ENCODE data around the gene KRTAP12-1. TPM values are rescaled to one million over a fixed set of nuclear protein-coding genes. Genes with fewer than 3 reads are reported as not detected.

KRTAP12-1 gene, protein sequence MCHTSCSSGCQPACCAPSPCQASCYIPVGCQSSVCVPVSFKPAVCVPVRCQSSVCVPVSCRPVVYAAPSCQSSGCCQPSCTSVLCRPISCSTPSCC
- total RNA-seq (2021) = not detected in 2 replicates
- not detected for Bru-seq, nascent RNA
- not detected for BruChase-seq, experiment 1, labeled RNA remaining after a 2-hour chase
- not detected for BruChase-seq, experiment 2, labeled RNA remaining after a 6-hour chase
- long read RNA-seq = 0 reads

DNA sequence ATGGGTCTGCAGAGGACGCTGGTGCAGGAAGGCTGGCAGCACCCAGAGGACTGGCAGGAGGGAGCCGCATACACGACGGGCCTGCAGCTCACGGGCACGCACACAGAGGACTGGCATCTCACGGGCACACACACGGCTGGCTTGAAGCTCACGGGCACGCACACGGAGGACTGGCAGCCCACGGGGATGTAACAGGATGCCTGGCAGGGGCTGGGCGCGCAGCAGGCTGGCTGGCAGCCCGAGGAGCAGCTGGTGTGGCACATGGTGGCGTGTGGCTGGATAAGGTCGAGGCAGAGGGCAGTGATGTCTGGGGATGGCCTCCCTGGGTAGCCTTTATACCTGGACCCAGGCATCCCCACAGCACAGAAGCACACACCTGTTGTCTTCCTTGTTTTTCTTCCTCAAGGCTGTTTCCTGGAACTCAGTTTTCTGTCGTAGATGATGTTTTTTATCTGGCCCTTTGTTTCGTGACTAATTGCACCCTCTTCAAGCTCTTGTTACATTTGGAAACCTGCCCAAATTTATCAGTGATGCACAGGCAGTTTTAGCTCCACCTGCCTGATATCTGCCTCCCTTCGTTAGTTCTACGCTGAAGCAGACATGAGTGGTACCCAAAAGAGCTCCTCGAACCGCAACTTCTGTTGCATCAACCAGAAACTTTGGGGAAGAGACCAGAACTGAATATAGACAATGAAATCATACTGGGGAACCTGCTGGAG is at the start of gene KRTAP12-1:
KRTAP12-1 (minus strand) TSS at position 303 of the 719 bp plus-strand sequence; CDS start at position 263, 40 bp downstream.
- TF ChIP-seq, protein P1, sequence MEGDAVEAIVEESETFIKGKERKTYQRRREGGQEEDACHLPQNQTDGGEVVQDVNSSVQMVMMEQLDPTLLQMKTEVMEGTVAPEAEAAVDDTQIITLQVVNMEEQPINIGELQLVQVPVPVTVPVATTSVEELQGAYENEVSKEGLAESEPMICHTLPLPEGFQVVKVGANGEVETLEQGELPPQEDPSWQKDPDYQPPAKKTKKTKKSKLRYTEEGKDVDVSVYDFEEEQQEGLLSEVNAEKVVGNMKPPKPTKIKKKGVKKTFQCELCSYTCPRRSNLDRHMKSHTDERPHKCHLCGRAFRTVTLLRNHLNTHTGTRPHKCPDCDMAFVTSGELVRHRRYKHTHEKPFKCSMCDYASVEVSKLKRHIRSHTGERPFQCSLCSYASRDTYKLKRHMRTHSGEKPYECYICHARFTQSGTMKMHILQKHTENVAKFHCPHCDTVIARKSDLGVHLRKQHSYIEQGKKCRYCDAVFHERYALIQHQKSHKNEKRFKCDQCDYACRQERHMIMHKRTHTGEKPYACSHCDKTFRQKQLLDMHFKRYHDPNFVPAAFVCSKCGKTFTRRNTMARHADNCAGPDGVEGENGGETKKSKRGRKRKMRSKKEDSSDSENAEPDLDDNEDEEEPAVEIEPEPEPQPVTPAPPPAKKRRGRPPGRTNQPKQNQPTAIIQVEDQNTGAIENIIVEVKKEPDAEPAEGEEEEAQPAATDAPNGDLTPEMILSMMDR (conservative IDR thresholded peaks at IDR 0.05) = no peak
- no peak for TF ChIP-seq EZH2 (IDR thresholded peaks at IDR 0.05; ENCODE audit: low read depth)
- no peak within 1 kb of the TSS for H3K4me2 ChIP-seq
- no peaks in the 10 kb centered on the region for H3F3A ChIP-seq (ENCODE audit: insufficient read depth, low read depth)
- DNase-seq = no peak
- no TSS peak for BruUV-seq (replicated peaks)
- no peaks in the 10 kb centered on the region for H4K20me1 ChIP-seq (ENCODE audit: insufficient read depth)
- no peak within 1 kb of the TSS for H2AFZ ChIP-seq
- H3K9me3 ChIP-seq (ENCODE audit: insufficient read depth, low read depth) = no peaks in the 10 kb centered on the region
- H3K79me2 ChIP-seq (ENCODE audit: low read depth) = no peaks in the 10 kb centered on the region
- H3K27me3 ChIP-seq (ENCODE audit: insufficient read depth, low read depth) = peaks cover 87% of the 10 kb centered on the region
- ChIA-PET POLR2A (ENCODE audit: unreplicated experiment) (no interaction called here), CTCF (interaction anchor here (0.5 kb wide), 1 partner anchor 17 kb away, joined by 6 read pairs; no protein-coding TSS in a partner anchor)
- H3K27ac ChIP-seq = no peak within 1 kb of the TSS
- no peaks in the 10 kb centered on the region for H3K9me2 ChIP-seq (ENCODE audit: insufficient read depth)
- H3K4me1 ChIP-seq (replicated peaks; ENCODE audit: insufficient read depth) = no peaks in the 10 kb centered on the region
- H3K36me3 ChIP-seq (ENCODE audit: low read depth) = no peaks in the 10 kb centered on the region
- intact Hi-C loops (cut with micrococcal nuclease; ENCODE audit: unreplicated experiment) = no loop called here
- no peak within 1 kb of the TSS for H3K4me3 ChIP-seq

DNA sequence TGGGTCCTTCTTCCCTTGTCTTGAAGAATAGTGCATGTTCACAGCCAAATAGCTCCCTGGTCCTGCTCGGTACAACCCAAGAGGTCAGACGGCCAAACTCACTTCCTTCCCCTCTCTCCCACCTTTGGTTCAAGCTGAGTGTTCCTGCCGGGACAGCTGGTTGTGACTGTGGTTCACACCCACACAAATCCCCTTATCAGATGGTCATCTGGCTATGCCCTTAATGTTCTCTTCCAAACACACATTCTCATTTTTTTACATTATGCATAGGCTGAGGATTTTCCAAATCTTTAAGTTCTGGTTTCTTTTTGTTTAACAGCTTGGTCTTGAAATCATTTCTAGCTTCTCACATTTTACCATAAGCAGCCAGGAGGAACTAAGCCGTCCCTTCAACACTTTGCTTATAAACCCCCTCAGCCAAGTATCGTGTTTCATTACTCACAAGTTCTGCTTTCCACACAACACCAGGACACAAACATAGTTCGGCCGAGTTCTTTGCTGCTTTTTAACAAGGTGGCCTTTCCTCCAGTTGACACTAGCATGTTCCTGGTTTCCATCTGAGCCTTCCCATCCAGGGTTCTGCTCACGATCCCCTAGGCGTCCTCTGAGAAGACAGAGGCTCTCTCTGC is 49.1 kb upstream of the KRTAP12-1 start:
- H3K9me2 ChIP-seq (ENCODE audit: insufficient read depth) = no peaks in the 10 kb centered on the region
- H4K20me1 ChIP-seq (ENCODE audit: insufficient read depth) = no peaks in the 10 kb centered on the region
- no peaks in the 10 kb centered on the region for H3K36me3 ChIP-seq (ENCODE audit: low read depth)
- no peaks in the 10 kb centered on the region for H3F3A ChIP-seq (ENCODE audit: insufficient read depth, low read depth)
- H3K27me3 ChIP-seq (ENCODE audit: insufficient read depth, low read depth) = peaks cover 44% of the 10 kb centered on the region
- no peaks in the 10 kb centered on the region for H3K79me2 ChIP-seq (ENCODE audit: low read depth)
- BruUV-seq (replicated peaks) = no TSS peak
- DNase-seq = no peak
- TF ChIP-seq, protein P1 (conservative IDR thresholded peaks at IDR 0.05) = no peak
- TF ChIP-seq EZH2 (IDR thresholded peaks at IDR 0.05; ENCODE audit: low read depth) = no peak
- 0 out of 2 replicates have a peak, but pooled peaks cover under 1% of the 10 kb centered on the region for H3K4me1 ChIP-seq (replicated peaks; ENCODE audit: insufficient read depth)
- ChIA-PET CTCF (no interaction called here), POLR2A (ENCODE audit: unreplicated experiment) (no interaction called here)
- no peak overlapping the region for H2AFZ ChIP-seq
- no peak overlapping the region for H3K27ac ChIP-seq
- H3K9me3 ChIP-seq (ENCODE audit: insufficient read depth, low read depth) = no peaks in the 10 kb centered on the region
- no peak overlapping the region for H3K4me2 ChIP-seq
- intact Hi-C loops (cut with micrococcal nuclease; ENCODE audit: unreplicated experiment) = no loop called here
- H3K4me3 ChIP-seq = no peak overlapping the region

DNA sequence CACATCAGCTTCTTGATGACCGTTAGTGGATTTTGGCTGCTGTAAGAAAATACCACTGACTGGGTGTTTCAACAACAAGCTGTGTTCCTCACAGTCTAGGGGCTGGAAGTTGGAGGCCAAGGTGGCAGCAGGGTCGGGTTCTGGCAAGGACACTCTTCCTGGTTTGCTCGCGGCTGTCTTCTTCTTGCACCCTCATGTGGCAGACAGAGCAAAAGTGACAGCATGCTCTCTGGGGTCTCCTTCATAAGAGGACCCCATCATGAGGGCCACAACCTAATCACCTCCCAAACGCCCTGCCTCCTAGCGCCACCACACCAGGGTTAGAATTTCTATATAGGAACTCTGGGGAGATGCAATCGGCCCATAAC is 48.0 kb upstream of the KRTAP12-1 start:
- Histone ChIP-seq H3K4me2 (no peak overlapping the region), H3K27me3 (ENCODE audit: insufficient read depth, low read depth) (peaks cover 54% of the 10 kb centered on the region), H3K9me2 (ENCODE audit: insufficient read depth) (no peaks in the 10 kb centered on the region), H3K4me3 (no peak overlapping the region), H3K4me1 (replicated peaks; ENCODE audit: insufficient read depth) (no peaks in the 10 kb centered on the region), H4K20me1 (ENCODE audit: insufficient read depth) (no peaks in the 10 kb centered on the region), H3K27ac (no peak overlapping the region), H3K9me3 (ENCODE audit: insufficient read depth, low read depth) (no peaks in the 10 kb centered on the region), H2AFZ (no peak overlapping the region), H3F3A (ENCODE audit: insufficient read depth, low read depth) (no peaks in the 10 kb centered on the region), H3K36me3 (ENCODE audit: low read depth) (no peaks in the 10 kb centered on the region), H3K79me2 (ENCODE audit: low read depth) (no peaks in the 10 kb centered on the region)
- intact Hi-C loops (cut with micrococcal nuclease; ENCODE audit: unreplicated experiment) = no loop called here
- ChIA-PET CTCF (no interaction called here), POLR2A (ENCODE audit: unreplicated experiment) (no interaction called here)
- BruUV-seq (replicated peaks) = no TSS peak
- TF ChIP-seq, protein P1 (conservative IDR thresholded peaks at IDR 0.05) = no peak
- no peak for TF ChIP-seq EZH2 (IDR thresholded peaks at IDR 0.05; ENCODE audit: low read depth)
- DNase-seq = no peak
